Stimulated activated CD8-positive, alpha-beta memory T cell treated with anti-CD3 and anti-CD28 coated beads, Interleukin-15, amount 100 ng/mL, for 48 hours (primary cell): Measurements from ENCODE around the gene JMJD1C.

Experiments
- DNase-seq, 2 donors: peaks; one replicate each; pipeline ENCODE4 v3.0.0-alpha.2; 2020; ENCODE audit warnings: low read depth in 2 of 2

Gene JMJD1C

DNA sequence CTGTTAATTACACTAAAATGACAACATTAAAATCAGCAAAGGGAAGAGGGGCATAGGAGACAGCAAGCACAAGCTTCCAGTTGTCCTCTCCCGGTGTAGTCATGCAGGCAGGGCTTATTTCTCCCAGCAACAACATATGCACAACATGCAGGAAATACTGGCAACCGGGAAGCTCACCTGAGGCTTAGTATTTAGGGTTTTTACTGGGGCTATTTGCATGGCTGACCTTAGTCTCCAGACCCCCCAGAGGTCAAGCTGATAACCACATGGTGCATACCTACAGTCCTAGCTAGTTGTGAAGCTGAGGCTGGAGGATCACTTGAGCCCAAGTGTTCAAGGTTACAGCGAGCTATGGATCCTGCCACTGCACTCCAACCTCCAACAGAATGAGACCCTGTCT is 12.8 kb upstream of the JMJD1C start:
- DNase-seq, result no peak

DNA sequence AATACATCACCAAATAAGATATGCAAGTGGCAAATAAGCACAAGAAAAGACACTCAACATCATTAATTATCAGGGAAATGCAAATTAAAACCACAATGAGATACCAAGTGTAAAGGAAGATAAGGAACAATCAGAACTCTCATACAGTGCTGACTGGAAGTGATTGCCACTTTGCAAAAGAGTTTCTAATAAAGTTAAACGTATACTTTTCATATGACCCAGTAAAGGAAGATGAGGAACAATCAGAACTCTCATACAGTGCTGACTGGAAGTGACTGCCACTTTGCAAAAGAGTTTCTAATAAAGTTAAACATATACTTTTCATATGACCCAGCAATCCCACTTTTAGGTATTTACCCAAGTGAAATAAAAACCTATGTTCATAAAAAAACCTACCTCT is 12.2 kb upstream of the JMJD1C start:
- DNase-seq, result no peak

- no peak for DNase-seq
Measured at GRCh38 chr10:63474488-63474887, 8.7 kb upstream of the JMJD1C start.

GRCh38 chr10:63470928-63471327 is 5.2 kb upstream of the JMJD1C start:
- DNase-seq, result no peak

GRCh38 chr10:63468947-63469346 is 3.2 kb upstream of the JMJD1C start:
- no peak for DNase-seq

DNA sequence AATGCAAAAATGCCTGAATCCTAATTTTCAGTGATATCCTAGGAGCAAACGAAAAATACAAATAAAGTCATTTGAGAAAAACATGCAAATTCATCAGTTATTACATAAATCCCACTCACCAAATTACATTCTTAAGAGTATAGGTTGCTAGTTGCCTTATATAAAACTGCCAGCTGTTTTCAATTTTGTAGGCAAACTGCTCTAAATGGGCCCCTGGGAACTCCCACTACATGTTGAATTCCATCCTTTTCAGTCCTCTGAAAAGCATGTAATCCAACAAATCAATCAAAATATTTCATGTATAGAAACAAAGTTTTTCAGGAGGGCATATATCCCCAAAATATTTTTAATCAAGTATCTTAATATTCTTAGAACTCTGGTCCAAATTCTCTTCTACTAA is 2.1 kb upstream of the JMJD1C start:
- no peak for DNase-seq

DNA sequence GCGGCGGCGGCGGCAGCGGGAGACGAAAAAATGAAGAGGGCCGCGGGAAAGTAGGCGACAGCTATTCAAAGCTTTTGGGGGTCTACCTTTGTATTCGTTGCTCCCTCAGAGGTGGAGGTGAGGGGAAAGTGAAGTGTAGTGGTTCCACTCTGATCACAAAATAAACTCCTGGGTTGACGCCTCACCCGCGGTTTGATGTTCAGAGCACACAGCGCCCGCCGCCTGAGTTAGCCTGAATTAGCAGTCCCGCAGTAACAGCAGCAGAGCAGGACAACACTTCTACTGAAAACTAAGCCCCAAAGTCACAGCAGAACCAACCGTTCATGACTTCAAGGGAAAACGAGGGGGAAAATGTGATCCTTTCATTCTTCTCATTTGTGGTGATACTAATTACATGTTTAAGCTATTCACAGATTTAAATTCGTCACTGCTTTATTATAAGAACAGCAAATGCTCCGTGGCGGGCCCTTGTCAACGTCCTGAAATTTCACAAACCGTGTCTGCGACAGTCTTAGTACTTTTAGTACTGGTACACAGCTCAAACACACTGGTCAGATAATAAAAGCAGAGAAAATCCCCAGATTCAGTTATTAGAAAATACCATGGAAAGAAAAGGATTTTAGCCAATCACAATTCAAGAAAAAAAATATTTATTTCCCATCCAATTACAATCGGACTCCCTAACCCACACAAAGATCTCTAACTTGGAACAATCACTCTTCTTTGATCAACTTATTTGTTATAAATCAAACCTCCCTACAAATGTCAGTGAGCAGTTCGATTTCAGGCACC is 563 bp upstream of the JMJD1C start:
- no peak for DNase-seq

GRCh38 chr10:63464402-63465292 is 1.1 kb downstream of the JMJD1C start:
- DNase-seq, result peak in 1 of 2 donors; percentile 15

DNA sequence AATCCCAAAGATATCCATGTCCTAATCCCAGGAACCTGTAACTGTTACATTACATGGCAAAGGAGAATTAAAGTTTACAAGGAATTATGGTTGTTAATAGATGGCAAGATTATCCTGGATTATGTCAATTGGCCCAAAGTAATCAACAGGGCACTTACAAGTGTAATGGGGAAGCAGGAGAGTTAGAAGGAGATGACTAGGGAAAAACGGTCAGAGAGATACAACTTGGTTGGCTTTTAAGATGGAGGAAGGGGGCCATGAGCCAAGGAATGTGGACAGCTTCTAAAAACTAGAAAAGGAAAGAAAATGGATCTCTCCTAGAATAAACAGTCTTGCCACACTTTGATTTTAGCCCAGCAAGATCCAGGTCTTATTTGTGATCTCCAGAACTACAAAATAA is 3.3 kb downstream of the JMJD1C start:
- DNase-seq, result no peak

- DNase-seq, result no peak
Measured at GRCh38 chr10:63458177-63458576, 7.6 kb downstream of the JMJD1C start.

DNA sequence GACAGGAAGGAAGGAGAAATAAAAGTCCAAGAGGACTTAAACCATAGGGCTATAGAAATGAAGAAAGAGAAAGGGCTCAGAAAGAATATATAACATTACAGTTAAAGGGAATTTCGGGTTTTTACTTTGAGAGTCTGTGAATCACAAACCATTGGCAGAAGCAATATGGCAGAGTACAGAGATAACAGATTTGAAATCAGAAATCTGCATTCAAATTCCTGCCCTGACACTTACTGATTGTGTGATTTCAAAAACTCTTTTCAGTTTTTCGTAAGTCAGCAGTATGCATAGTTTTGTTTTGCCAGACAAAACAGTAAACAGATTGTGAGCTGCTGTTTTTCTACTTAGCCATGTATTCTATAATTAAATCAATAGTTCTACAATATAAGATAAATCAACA is 8.2 kb downstream of the JMJD1C start:
- DNase-seq, result no peak

DNA sequence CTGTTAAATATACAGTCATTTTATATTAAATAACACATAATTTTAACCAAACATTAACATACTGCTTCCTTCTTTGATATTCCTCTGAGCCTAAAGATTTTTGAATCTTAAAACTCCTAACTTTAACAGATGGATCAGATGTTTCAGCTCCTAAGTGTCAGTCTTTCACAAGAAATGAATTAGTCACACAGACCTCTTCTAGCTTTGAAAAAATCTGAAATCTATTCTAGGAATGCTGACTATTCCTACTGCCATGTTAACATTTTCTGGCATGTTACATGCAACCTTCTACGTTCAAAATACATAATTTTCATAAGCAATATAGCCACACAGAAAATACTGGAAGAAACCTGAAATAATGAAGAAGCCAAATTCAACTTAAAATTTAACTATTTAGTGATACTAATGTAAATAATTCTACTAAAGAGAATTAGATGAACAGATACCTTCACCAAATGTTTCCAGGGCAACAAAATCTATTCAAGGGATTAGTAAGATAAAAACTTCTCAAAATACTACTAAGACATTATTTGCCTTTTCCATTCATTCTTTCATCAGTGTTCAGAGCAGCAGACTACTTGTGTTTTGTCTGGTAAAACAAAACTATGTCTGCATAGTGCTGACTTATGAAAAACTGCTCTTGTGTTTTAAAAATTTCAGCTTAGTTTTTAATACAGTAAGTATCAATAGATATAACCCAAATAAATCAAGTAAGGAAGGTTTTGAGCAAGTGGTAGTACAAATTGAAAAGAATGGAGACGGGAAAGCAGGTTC is 9.2 kb downstream of the JMJD1C start:
- DNase-seq, result no peak

DNA sequence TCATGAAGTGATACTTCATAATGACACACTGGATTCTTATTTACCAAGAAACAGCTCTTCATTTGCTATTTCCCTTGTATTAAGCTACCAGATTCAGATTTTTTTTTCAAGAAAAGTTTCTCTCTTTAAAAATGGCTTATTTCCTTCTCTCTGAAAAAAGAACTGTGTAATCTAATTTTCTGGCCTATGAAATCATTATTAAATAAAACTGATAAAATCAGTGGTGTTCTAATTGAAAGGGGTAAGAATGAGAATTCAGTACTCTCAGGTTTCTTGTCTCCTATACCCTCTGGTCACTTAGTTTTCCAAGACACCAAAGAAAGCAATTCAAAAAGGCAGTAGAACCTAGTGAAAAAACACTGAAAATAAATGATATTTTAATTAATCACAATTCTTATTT is 10.3 kb downstream of the JMJD1C start:
- DNase-seq, result no peak

DNA sequence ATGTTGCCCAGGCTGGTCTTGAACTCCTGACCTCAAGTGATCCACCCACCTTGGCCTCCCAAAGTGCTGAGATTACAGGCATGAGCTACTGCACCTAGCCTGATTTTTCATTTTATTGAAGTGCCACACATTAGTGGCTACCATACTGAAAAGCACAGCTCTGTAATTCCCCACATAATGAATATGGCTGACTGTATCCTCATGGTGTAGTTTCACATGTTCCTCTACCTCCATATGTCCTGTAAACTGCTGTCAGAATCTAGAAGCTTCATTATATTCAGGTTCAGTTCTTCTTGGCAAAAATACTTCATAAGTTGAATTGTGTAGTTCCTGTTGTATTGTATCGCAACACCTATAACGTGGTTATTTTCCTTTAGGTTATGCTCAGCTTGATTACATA is 11.1 kb downstream of the JMJD1C start:
- no peak for DNase-seq

DNA sequence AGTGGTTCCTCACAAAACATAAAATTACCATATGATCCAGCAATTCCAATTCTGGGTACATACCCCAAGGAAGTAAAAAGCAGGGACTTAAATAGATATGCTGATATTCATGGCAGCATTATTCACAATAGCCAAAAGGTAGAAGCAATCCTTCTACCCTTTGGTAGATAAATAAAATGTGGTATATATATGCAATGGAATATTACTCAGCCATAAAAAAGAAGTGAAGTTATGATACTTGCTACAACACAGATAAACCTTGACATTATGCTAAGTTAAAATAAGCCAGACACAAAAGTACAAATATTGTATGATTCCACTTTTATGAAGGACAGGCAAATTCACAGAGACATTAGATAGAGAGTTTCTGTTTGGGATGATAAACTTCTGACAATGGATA is 13.3 kb downstream of the JMJD1C start:
- no peak for DNase-seq

GRCh38 chr10:63446716-63447440 is 18.9 kb downstream of the JMJD1C start:
- no peak for DNase-seq

GRCh38 chr10:63441404-63441803 is 24.4 kb downstream of the JMJD1C start:
- no peak for DNase-seq

GRCh38 chr10:63439607-63440006 is 26.2 kb downstream of the JMJD1C start:
- DNase-seq, result no peak

DNA sequence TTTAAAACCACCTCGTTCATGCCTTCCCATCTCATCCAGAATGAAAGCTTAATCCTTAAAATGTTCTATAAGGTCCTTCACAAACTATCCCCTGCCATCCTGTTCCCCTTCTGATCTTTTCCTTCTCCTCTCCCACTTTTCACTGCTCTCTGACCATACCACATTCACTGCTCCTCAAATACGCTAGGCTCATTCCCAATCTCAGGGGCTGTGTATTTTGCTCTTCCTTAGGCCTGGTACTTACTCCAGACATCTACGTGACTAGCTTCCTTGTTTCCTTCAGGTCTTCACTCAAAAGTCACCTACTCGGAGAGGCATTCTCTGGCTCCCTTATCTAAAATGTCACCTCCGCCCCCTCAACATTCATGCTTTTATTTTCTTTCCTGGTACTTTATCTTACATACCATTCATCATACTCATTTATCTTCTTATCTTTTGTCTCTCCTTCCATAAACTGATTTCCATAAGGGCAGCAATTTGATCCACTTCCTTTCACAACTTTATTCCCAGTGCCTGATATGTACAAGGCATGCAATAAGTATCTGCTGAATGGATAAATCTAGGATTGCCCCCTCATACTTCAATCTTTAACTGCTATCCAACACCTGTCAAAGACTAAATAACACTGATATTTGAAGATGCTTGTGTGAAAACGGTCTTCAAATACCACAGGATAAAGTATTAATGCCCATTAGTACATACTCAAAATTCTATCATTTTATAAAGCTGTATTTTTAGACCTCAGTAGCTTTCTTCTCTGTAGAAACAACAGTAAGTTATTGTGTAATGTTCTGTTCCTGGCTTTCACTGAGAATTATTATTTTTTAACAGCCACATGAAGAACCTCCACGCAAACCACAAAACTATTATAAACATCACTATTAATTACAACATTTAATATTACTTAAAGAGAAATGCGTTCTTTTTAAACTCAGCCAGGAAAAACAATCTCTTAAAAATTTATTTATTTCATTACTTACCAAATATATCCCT is 27.0 kb downstream of the JMJD1C start:
- no peak for DNase-seq
